HG03045 (cell line): ENCODE results near the gene THSD4.

Experiments
- ATAC-seq: cut with Tn5 transposase; IDR thresholded peaks from one replicate; pipeline ENCODE4 v1.9.1; 2021; ENCODE audit warnings: mild to moderate bottlenecking, moderate library complexity; ENCODE audit not compliant: unreplicated experiment

THSD4 gene

DNA sequence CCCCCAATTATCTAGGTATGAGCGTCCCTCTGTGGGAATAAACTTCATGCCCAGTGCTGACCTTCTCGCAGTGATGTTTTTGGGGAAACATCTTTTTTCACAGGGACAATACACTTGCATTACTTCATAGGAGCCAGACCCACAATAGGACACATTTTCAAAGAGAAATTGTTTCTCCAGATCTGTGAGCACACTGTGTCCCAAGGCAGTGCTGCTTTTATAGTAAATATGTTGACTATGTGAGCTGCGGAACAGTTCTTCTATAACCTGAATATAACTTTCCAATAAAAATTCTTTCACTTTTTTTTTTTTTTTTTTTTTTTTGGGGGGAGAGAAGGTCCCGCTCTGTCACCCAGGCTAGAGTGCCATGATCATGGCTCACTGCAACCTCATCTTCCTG, 17.4 kb upstream of the THSD4 start:
- no peak for ATAC-seq

DNA sequence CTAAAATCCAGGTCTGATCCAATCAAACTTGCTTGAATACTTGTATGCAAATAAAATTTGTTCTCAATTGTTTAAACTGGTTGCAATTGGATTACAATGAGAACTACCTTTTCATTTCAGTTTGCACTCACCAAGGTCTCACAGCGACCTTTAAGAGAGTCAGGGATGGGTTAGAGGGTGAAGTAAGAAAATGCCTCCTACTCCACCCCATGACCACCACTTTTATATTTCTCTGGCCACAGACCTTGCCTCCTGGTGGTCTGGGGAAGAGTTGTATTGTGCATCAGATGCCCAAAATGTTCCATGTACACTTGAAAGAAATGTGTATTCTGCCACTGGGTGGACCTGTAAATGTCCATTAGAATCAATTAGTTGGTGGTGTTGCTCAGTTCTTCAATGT, 16.4 kb upstream of the THSD4 start:
- no peak for ATAC-seq

DNA sequence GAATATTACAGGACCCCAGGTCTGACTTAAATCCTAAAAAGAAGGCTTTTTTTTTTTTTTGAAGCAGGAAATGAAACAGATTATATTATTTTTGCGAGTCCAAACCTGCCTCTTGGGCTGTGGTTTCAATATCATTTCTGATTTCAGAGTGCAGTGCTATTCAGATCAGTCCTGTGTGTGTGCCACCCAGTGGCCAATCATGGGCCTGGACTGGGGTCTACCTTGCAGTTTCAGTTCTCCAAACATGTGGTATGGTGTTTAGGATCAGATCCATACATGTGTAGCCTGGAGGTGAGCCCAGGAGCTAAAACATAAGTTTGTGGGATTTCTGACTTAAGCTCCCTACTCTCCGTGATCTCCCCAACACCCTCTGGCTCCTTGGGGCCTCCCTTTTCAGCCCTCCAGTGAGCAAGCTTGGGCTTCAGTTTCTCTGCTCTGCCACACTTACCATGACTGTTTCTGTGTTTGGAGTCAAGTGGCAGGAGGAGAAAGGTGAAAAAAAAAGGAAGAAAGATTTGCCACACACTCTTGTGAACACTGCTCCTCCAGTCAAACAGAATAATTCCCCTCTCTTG, 12.1 kb upstream of the THSD4 start:
- ATAC-seq = no peak

DNA sequence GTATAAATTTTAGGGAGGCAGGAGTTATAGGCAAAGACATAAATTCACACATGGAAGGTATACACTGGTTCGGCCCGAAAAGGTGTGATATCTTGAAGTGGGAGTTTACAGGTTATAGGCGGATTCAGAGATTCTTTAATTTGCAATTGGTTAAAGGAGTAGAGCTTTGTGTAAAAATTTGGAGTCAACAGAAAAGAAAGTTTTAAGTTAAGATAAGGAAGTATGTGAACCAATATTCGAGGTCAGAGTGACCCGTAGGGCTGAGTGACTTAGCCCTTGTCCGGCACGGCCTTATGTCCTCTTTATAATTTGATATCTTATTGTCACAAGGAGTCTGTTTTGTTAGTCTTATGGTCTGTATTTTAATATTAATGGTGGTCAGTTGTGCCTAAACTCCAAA, 10.6 kb upstream of the THSD4 start:
- ATAC-seq = no peak

DNA sequence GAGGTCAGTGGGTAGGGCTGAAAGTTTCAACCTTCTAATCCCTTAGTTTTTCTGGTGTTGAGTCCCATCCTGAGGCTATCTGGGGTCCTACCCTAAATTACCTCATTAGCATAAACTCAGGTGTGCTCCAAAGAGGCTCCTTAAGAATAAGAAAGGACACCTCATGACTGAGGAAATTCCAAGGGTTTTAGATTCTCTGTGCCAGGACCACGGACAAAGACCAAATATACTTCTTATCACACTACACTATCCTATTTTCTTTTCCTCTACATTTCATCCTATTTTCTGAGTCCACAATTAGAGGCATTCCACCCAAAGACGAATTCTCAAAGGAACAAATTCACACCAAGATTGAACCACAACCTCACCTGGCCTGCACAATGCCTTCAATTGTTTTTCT, 9.8 kb upstream of the THSD4 start:
- ATAC-seq = no peak

DNA sequence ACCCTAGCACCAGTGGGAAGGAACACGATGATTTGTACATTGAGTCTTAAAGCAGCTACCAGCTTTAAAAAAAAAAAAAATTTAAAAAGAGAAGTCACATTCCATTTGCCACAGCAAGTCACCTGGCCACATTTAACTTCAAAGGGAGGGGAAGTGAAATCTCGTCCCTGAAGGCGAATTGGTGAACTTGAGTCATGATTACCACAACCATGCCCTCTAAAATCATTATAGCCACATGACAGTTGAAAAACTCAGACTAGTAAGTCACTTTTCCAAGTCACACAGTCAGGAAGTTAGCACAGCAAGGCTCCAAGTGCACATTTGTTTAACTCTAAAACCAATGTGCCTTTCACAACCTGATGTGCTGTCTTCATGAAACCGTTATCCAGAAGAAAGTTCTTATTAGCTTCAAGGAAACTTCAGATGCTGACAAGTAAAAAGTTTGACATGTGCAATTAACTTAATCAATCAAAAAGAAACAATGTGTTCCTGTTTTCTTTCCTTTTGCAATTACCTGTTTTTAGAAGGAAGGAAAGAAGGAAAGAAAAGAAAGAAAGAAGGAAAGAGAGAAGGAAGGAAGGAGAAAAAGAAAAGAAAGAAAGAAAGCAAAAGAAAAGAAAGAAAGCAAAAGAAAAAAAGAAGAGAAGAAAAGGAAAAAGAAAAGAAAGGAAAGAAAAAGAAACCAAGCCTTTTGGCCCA, 8.3 kb upstream of the THSD4 start:
- no peak for ATAC-seq

DNA sequence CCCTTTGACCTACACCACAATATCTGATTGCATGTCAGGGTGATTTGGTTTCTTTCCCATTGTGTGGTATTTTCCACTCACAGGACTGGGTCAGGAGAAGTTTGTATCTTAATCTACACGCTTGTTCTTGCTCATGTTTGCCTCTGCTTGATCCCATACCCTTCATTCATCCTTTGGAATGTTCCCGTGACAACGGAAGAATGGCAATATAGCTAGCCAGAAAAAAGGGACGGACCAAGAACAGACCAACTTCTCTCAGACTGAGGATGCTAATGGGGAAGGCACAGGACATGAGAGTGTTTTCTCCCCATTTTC, 7.8 kb upstream of the THSD4 start:
- ATAC-seq = no peak

DNA sequence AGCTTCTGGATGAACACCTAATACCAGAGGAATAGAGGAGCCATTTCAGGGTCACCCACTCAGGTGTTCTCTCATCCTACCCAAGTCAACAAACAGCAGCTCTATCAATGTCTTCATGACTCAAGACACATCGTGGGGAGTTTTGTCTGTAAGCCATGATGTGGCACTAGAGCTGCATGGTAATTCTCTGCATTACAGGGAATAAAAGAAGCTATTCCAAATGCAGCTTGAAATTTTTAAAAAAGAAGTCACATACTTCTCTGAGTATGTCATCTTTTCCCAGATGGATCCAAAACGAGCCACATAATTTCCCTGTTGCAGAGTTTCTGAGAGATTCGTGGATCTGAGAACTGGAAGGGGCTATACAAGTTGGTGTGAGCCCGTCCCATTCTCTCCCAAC, 6.1 kb upstream of the THSD4 start:
- ATAC-seq = no peak

DNA sequence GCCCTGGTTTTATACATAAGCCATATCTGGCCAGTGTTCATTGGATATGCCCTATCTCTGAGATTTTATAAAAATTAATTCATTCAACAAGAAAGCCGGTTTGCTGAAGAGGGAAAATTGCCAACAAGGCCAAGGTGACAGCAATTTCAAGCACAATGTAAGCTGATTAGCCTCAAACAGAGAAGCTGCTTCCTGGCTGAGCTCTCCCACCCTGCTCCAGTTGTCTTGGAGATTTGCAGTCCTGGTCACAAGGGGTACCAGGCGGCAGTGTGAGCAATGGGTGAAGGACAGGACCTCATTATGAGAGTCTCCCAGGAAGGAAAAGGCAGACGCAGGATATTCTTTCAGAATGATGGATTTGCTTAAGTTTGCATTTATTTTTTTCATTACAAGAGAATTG, 5.4 kb upstream of the THSD4 start:
- no peak for ATAC-seq

DNA sequence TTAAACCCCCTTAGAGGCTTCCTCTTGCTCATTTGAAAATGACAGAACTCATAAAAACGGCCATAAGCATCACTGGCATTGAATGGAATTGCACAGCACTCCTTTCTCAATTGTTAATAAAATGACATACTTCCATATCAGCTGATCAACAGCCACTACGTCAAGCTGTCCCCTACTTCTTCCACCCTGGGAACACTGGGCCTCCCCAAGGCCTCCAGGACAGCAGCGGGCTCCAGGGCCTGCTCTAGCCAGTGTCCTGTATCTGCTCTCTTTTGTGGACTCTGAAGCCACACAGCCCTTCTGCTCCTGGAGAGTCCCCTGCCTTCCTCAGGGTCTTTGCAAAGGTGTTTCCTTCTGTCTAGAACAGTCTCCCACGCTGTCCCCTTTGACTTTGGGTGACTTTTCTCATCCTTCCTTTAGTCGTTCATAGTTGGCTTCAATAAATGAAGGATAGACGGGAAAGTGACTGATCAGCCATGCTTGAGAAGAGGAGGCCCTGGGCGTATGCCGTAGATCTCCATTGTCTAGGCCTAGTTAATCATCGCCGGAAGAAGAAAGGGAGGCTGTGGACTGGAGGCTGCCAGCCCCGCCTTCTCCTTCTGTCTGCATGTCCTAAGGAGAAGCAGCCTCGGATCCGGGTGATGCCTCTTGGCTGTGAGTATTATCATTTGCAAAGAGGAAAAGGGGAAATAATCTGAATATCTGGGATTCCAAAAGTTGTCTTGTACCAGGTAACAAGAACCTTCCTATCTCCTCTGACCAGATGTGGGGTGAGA, 4.7 kb upstream of the THSD4 start:
- ATAC-seq = no peak

DNA sequence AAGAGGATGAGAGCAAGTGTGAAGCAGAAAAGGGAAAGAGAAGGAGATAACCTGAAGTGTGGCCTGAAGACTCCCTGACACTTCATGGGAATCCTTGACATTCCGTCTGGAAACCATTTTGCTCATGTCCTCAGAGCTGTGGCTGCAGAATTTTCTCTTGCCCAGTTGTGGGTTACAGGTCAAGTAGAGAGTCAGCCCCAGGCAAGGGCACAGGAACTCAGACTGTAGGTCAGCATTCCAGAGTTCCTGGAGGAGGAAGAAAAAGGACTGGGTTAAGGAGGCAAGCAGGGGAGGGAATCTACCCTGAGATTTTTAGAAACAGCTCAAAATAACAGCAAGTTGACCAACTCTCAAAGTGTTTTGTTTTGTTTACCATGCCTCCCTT, 4.1 kb upstream of the THSD4 start:
- ATAC-seq = no peak

DNA sequence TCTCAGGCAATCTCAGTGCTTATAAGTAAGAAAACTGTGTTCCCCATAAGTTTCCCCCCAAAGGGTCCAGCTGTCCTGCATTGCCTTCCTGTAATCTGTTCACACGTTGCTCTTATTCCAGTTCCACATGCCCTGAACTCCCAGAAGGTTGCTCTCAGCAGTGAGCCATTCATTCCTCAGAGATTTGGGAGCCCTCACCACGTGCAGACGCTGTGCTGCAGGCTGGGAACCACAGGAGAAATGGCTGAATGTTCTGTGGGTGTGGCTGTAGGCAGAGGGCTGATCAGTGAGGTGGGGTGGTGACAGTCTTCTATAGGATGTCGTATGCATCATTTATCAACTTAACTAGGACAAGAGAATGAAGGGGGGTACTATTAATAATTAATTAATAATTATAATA, 3.3 kb upstream of the THSD4 start:
- ATAC-seq = no peak

DNA sequence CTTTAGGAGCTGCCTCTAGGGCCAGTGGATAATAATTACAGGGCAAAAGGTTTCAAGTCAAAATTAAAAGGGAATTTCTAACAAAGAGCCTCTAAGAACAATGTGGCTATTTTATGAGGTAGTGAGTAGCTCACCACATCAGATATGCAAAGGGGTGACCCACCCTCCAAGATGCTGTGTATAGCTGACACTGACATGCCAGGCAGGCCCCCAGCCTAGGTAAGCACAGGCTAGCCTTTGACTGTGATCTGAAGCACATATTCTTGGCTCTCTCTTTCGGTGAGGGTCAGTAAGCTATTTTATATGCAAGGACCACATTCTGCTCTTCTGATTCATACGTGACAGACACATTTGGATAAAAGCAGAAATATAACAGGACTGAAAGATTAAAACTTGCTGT, 2.8 kb upstream of the THSD4 start:
- no peak for ATAC-seq

DNA sequence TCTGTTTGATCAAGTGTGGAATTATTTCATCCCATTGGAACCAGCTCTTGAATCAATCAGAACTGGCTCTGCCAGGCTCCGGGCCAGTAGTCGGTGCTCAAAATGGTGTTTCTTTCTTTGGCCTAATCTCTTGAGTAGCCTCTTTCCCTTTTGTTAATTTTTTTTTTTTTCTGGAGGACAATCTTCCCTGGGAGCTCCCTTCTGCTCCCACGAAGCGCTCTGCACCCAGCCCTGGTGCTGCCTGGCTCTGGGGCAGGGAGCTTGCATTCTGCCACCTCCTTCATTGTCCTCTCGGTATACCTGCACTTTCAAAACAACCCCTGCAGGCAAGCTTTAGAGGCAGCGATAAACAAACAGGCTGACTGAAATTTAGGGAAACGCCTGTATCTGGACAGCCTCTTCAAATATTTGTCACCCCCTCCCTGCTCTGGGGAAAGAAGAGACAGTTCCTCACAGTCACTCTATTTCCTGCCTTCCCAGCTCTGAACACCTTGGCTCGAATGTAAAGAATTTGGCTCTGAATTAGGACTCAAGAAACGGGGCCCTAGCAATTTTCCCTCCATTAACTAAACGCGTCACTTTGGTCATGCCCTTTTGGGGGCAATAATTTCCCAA, 1.1 kb upstream of the THSD4 start:
- no peak for ATAC-seq

DNA sequence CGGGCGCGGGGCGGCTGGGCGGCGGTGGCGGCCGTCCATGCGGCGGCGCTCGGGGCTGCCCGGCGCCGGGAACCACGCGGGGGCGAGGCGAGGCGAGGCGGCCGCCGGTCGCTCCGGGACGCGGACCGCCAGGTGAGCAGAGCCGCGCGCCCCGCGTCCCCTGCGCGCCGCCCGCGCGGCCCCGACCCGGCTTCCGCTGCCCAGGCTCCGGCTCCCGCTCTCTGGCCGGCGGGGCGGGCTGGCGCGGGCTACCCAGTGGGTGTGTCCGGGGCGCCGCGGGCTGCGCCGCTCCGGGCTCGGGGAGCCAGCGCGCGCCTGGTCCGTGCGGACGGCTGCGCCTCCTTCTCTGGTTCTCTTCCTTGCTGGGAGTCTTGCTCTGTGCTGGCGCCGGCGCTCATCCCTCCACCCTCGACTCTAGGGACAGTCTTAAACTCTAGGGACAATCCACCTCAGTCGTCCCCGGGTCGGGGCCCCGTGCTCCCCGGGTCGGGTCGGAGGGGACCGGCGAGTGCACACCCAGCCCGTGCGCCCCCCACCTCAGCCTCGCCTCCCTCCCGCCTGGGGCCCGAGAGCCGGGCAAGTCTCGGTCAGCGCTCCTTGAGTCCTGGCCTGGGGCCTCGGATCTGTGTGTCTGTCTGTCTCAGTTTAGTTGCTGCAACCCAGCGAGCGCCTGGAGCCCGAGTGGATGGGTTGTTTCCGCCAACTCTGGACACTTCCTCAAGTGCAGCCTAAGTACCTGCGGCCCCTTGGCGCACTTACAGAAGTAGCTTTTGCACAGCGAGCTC, 488 bp downstream of the THSD4 start:
- ATAC-seq = peak; percentile 36

DNA sequence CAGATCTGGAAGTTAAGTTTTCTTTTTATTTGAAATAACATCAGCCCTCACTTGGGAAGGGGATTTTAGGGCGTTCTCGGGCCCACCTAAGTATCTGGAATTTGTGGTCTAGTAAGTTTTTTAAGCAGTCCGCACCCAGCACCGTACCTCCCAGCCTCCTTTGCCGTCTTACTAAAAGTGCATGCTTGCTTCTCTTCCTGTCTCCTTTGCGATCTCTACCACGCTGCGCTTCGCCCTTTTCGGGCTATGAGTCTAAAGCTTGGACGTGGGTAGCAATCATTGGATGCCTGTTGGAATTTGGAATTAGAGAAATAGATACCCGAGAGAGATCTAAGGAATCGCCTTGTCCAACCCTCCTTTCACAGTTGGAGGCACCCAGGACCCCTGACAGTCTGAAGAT, 1.1 kb downstream of the THSD4 start:
- ATAC-seq = no peak

DNA sequence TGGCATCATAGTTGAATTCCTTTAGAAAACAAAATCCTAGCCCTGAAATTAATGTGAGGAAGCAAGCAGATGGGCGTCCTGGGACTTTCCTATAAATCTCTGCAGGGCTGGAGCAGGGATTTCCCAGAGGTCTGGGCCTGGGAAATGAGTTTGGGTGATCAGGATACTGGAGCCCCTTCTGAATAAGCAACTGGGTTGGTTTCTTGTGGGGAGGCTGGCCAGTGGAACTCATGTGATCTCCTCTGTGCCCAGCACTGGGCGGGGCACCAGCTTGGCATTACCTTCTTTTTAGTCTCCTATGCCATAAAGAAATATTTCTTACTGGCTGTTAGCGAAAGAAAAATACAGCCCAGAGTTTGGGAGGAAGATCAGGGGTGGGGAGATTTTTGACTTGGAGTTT, 1.7 kb downstream of the THSD4 start:
- no peak for ATAC-seq

DNA sequence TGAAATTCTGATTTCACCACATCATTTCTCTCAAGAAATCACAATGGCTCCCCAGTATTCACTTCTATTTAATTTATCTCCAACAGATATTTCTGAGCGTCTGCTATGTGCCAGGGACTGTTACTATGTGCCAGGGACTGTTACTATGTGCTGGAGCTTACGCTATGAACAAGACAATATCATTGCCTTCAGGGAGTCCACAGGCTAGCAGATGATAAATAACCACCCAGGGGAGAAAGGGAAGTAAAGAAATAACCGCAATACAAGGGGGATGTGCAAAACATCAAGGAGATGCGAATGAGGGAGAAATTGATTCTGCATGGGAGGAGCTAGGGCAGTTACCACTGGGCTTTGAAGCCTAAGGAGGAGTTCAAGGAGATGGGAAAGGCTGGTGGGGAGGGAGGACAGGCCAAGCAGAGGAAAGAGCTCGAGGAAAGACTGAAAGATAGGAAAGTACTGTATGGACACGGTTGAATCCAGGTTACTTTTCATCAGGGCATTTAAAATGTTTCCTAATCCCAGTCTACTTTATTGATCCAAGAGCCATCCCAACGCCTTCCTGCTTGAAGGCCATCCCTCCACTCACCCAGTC, 2.5 kb downstream of the THSD4 start:
- no peak for ATAC-seq

DNA sequence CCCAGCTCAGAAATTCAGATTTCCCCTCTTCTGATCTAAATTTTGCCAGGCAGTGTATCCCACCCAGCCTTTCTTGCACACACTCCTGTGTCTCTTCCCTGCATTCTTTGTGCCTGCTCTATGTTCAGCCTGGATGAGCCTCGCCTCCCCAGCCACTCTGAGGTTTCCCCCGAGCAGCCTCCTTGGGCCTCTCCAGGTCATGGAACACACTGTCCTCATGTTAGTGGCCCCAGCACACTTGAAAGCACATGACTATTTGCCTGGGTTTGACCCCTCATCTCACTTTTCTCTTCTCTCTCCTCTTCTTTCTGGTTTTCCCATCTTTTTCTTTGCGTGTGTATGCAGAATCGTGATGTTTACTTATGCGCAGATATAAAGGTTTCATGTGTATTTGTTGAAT, 3.1 kb downstream of the THSD4 start:
- ATAC-seq = no peak

DNA sequence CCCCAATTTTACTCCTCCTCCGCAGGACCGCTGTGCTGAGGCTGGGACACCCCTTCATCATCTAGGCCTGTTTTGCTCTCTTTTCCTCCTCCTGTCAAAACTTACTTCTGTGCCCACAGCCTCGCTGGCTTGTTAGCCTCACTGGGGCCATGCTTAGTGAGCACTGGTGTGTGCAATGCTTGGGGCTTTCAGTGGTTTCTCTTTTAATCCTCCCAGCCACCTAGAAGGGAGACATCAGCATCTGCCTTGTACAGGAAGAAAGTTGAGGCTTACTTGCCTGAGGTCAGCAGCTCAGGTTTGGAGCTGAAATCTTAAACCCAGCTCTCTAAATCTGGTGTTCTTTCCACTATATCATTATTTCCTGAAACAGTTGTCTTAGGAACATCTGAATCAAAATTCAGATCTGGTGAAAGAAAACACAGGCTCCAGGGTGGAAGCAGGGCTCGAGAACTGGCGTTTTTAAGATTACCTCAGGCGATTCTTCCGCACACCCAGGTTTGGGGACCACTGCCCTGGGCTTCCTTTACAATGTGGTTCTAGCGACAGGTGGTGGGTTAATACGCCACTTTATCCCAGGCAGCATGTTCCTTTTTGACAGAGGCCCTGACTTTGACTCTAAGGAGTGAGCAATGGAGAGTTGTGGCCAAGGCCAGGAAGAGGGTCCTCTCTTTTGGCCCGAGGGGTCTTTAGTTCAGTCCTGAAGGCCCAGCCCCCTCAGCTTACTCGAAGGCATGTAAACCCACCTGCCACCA, 3.8 kb downstream of the THSD4 start:
- ATAC-seq = no peak
